HCT116 (cell line): ENCODE measurements around the gene NR2C2. TPM values are rescaled to one million over a fixed set of nuclear protein-coding genes. Genes with fewer than 3 reads are reported as not detected.

Experiments
- ATAC-seq: fragments of 200-7000 bp; cut with Tn5 transposase; 2 replicates; pipeline ENCODE4 v1.9.1; 2020; ENCODE audit warnings: mild to moderate bottlenecking, moderate library complexity
- BruUV-seq: library from RNA; stranded (reverse); fragments of 400-500 nt; replicated peaks from 2 replicates; lab custom pipeline; 2021; lab: Mats Ljungman, UMichigan
- CTCF ChIA-PET: fragments of 300-600 bp; sonication (Branson Sonifier 250); formaldehyde crosslinking; loops from one replicate; lab custom pipeline; 2021; ENCODE audit warnings: antibody characterized with exemption; lab: Charles Lee
- POLR2A ChIA-PET: fragments of 300-600, 350-600 bp; sonication (Branson Sonifier 250); formaldehyde crosslinking; loops from one replicate; lab custom pipeline; 2021; ENCODE audit warnings: antibody characterized with exemption; lab: Charles Lee
- RAD21 ChIA-PET, 2 experiments: fragments of 300-600 bp; sonication (Branson Sonifier 250); formaldehyde crosslinking; loops; one replicate each; lab custom pipeline; 2023; ENCODE audit warnings: low total read pairs in 2 of 2; ENCODE audit not compliant: uncharacterized antibody in 2 of 2, unreplicated experiment in 2 of 2, low non-redundant PET in 1 of 2; lab: Charles Lee
- DNase-seq: peaks from one replicate; pipeline ENCODE4 v3.0.0-alpha.2; 2010; ENCODE audit warnings: low read depth, low spot score
- H2AFZ ChIP-seq: fragments of 200-600 bp; shearing (Covaris generic), sonication (generic); 2 replicates; pipeline ENCODE4 v1.6.1; 2017; ENCODE audit warnings: low read depth, mixed run types, mixed read lengths, antibody characterized with exemption, low read length; ENCODE audit not compliant: poor library complexity, severe bottlenecking
- H3K27ac ChIP-seq: 2 replicates; pipeline ENCODE4 v1.5.1; 2012; ENCODE audit warnings: low read depth, low read length
- H3K27me3 ChIP-seq: fragments of 200-600 bp; sonication (generic); 2 replicates; pipeline ENCODE4 v1.6.1; 2016; ENCODE audit warnings: mixed run types, low read length, mixed read lengths; ENCODE audit not compliant: insufficient read depth
- H3K36me3 ChIP-seq, 2 experiments: fragments of 200-500 bp in 1 of 2; fragments of 200-600 bp in 1 of 2; sonication (Bioruptor generic) in 1 of 2; sonication (generic) in 1 of 2; 2 replicates each; pipeline versions ENCODE4 v1.5.1 to v1.6.1; 2014 to 2016; ENCODE audit warnings: low read length in 2 of 2, inconsistent platforms in 1 of 2, mixed read lengths in 1 of 2, mixed run types in 1 of 2; ENCODE audit not compliant: insufficient read depth in 2 of 2, control insufficient read depth in 1 of 2
- H3K4me1 ChIP-seq, 2 experiments: fragments of 200-600 bp in 1 of 2; sonication (generic) in 1 of 2; 2 replicates each; pipeline versions ENCODE4 v1.5.1 to v1.6.1; 2012 to 2017; ENCODE audit warnings: low read length in 2 of 2, inconsistent platforms in 1 of 2, mild to moderate bottlenecking in 1 of 2, mixed read lengths in 1 of 2, mixed run types in 1 of 2, moderate library complexity in 1 of 2; ENCODE audit not compliant: insufficient read depth in 2 of 2, control insufficient read depth in 1 of 2
- H3K4me2 ChIP-seq: fragments of 200-600 bp; sonication (generic); 2 replicates; pipeline ENCODE4 v1.6.1; 2017; ENCODE audit warnings: mixed run types, low read length, mixed read lengths
- H3K4me3 ChIP-seq, 2 experiments: fragments of 200-600 bp in 1 of 2; sonication (generic) in 1 of 2; replicated peaks in 1 of 2; 2 replicates each; pipeline ENCODE4 v1.5.1; 2011 to 2016; ENCODE audit warnings: low read length in 2 of 2, control low read depth in 1 of 2, low read depth in 1 of 2, mild to moderate bottlenecking in 1 of 2, mixed read lengths in 1 of 2, mixed run types in 1 of 2
- H3K79me2 ChIP-seq: fragments of 200-600 bp; sonication (generic); 2 replicates; pipeline ENCODE4 v1.6.1; 2017; ENCODE audit warnings: mild to moderate bottlenecking, mixed run types, low read length, moderate library complexity, mixed read lengths; ENCODE audit not compliant: insufficient read depth
- H3K9ac ChIP-seq: fragments of 200-600 bp; sonication (generic); 2 replicates; pipeline ENCODE4 v1.6.1; 2016; ENCODE audit warnings: low read length, mixed read lengths
- H3K9me2 ChIP-seq: fragments of 200-600 bp; sonication (generic), shearing (Covaris generic); 2 replicates; pipeline ENCODE4 v1.6.1; 2017; ENCODE audit warnings: mixed run types, mild to moderate bottlenecking, moderate library complexity; ENCODE audit not compliant: insufficient read depth
- H3K9me3 ChIP-seq, 2 experiments: fragments of 200-500 bp in 1 of 2; fragments of 200-600 bp in 1 of 2; sonication (Bioruptor generic) in 1 of 2; sonication (generic) in 1 of 2; 2 replicates each; pipeline ENCODE4 v1.6.1; 2014 to 2017; ENCODE audit warnings: low read length in 2 of 2, mixed read lengths in 2 of 2, inconsistent platforms in 1 of 2, low read depth in 1 of 2, mild to moderate bottlenecking in 1 of 2, mixed run types in 1 of 2, moderate library complexity in 1 of 2; ENCODE audit not compliant: control insufficient read depth in 1 of 2, insufficient read depth in 1 of 2
- H4K20me1 ChIP-seq: fragments of 200-600 bp; sonication (generic), shearing (Covaris generic); 2 replicates; pipeline ENCODE4 v1.6.1; 2017; ENCODE audit warnings: mixed run types, mild to moderate bottlenecking, moderate library complexity; ENCODE audit not compliant: insufficient read depth
- CBX3 ChIP-seq: IDR thresholded peaks from 2 replicates; pipeline ENCODE4 v1.6.1; 2012; ENCODE audit warnings: low read depth
- CEBPB ChIP-seq: IDR thresholded peaks from 2 replicates; pipeline ENCODE4 v1.6.1; 2012; ENCODE audit warnings: low read depth
- EGR1 ChIP-seq: IDR thresholded peaks from 2 replicates; pipeline ENCODE4 v1.6.1; 2012; ENCODE audit warnings: low read depth
- ELF1 ChIP-seq: IDR thresholded peaks from 2 replicates; pipeline ENCODE4 v1.6.1; 2012; ENCODE audit warnings: low read depth, borderline replicate concordance
- EZH2 ChIP-seq: fragments of 200-600 bp; sonication (generic); IDR thresholded peaks from 2 replicates; pipeline ENCODE4 v1.6.1; 2017; ENCODE audit warnings: antibody characterized with exemption, mixed run types
- EZH2phosphoT487 ChIP-seq: fragments of 200-600 bp; IDR thresholded peaks from 2 replicates; pipeline ENCODE4 v1.6.1; 2018; ENCODE audit warnings: antibody characterized with exemption, borderline replicate concordance
- JUND ChIP-seq: IDR thresholded peaks from 2 replicates; pipeline ENCODE4 v1.6.1; 2012
- MAX ChIP-seq: IDR thresholded peaks from 2 replicates; pipeline ENCODE4 v1.6.1; 2012
- POLR2AphosphoS5 ChIP-seq: IDR thresholded peaks from 2 replicates; pipeline ENCODE4 v1.6.1; 2011; ENCODE audit warnings: mild to moderate bottlenecking, low read depth, low read length, moderate library complexity
- RAD21 ChIP-seq: IDR thresholded peaks from 2 replicates; pipeline ENCODE4 v1.6.1; 2012; ENCODE audit warnings: low read depth, mild to moderate bottlenecking
- SIN3A ChIP-seq: IDR thresholded peaks from 2 replicates; pipeline ENCODE4 v1.6.1; 2012; ENCODE audit warnings: low read depth
- SRF ChIP-seq: IDR thresholded peaks from 2 replicates; pipeline ENCODE4 v1.6.1; 2012; ENCODE audit warnings: low read depth
- TCF7L2 ChIP-seq: IDR thresholded peaks from 2 replicates; pipeline ENCODE4 v1.7.0; 2011; ENCODE audit warnings: borderline replicate concordance, inconsistent platforms; ENCODE audit not compliant: insufficient read depth, insufficient read length; ENCODE audit errors: extremely low read depth
- YY1 ChIP-seq: IDR thresholded peaks from 2 replicates; pipeline ENCODE4 v1.6.1; 2011; ENCODE audit warnings: low read length, low read depth, moderate library complexity, mild to moderate bottlenecking; ENCODE audit not compliant: insufficient replicate concordance; ENCODE audit errors: extremely low read depth
- ZBTB33 ChIP-seq: IDR thresholded peaks from 2 replicates; pipeline ENCODE4 v1.6.1; 2011; ENCODE audit warnings: mild to moderate bottlenecking, low read length, moderate library complexity; ENCODE audit not compliant: insufficient replicate concordance; ENCODE audit errors: extremely low read depth
- ZNF274 ChIP-seq: fragments of 200-500 bp; sonication (Bioruptor generic); IDR thresholded peaks from 2 replicates; pipeline ENCODE4 v1.6.1; 2014; ENCODE audit warnings: mild to moderate bottlenecking, low read depth, low read length, inconsistent platforms
- intact Hi-C: fragments of 100-400 bp; cut with micrococcal nuclease; formaldehyde crosslinking; loops from 2 replicates; pipeline ENCODE4 v1.10.0; 2022
- total RNA-seq: library from RNA; stranded (reverse); gene quantifications from one replicate; pipeline ENCODE4 v1.2.1, GENCODE V29; 2021; ENCODE audit not compliant: unreplicated experiment
- TF ChIP-seq, protein P1 (sequence below), 3 experiments: fragments of 200-600 bp in 1 of 3; sonication (generic) in 1 of 3; IDR thresholded peaks in 2 of 3; conservative IDR thresholded peaks in 1 of 3; 2 replicates each; pipeline ENCODE4 v1.5.1; 2012 to 2017; ENCODE audit warnings: low read depth in 2 of 3, low read length in 2 of 3, antibody characterized with exemption in 1 of 3, borderline replicate concordance in 1 of 3, control low read depth in 1 of 3, mild to moderate bottlenecking in 1 of 3, mixed read lengths in 1 of 3, mixed run types in 1 of 3, moderate library complexity in 1 of 3; ENCODE audit not compliant: insufficient read depth in 1 of 3

NR2C2 gene
- total RNA-seq, 1 experiment from 2014 or later: 45.0 TPM

- peaks cover under 1% of the 10 kb centered on the region; the same call in 1 of the 2 replicates for H3K79me2 ChIP-seq
- no peak for TF ChIP-seq ZNF274
- TF ChIP-seq CEBPB: no peak
- no peak for TF ChIP-seq EZH2
- TF ChIP-seq TCF7L2: no peak
- no peak overlapping the region for H3K4me3 ChIP-seq
- H4K20me1 ChIP-seq: no peaks in the 10 kb centered on the region
- ATAC-seq (no peak), DNase-seq (no peak)
- no peak overlapping the region for H2AFZ ChIP-seq
- no TSS peak for BruUV-seq
- no peaks in the 10 kb centered on the region for H3K27me3 ChIP-seq
- H3K9ac ChIP-seq: no peak overlapping the region
- H3K4me1 ChIP-seq: no peaks in the 10 kb centered on the region
- RAD21 ChIA-PET: no interaction called here
- intact Hi-C loops: no loop called here
- H3K36me3 ChIP-seq: peaks cover 7 to 8% of the 10 kb centered on the region in 2 experiments; a peak in 3 of 4 replicates
- CTCF ChIA-PET: no interaction called here
- no peak overlapping the region for H3K27ac ChIP-seq
- no peaks in the 10 kb centered on the region for H3K9me2 ChIP-seq
- no peaks in the 10 kb centered on the region for H3K9me3 ChIP-seq
- POLR2A ChIA-PET: no interaction called here
- H3K4me2 ChIP-seq: no peak overlapping the region
Observed at GRCh38 chr3:15009167-15009566, 61.8 kb downstream of the NR2C2 start.

DNA sequence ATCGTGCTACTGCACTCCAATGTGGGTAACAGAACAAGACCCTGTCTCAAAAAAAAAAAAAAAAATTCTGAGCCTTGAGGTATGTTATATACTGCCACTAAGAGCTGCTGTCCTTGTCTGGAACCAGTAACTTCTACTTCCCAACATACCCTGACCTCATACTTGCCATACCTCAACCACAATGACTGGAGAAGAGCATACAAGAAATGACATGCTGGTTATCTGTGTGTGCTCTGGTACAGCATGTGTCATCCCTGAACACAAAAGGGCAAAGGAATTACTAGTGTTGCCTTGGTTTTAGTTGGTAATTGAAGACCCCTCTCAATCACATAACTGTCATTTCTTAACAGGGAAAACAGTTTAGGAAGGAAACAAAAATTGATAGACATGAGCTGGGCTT is 63.3 kb downstream of the NR2C2 start:
- ChIA-PET POLR2A (no interaction called here), RAD21 (no interaction called here), CTCF (no interaction called here)
- DNase-seq (no peak), ATAC-seq (no peak)
- Histone ChIP-seq H3K9ac (no peak overlapping the region), H3K36me3 (peaks cover 14 to 20% of the 10 kb centered on the region in 2 experiments; a peak in 3 of 4 replicates), H3K4me1 (no peaks in the 10 kb centered on the region), H4K20me1 (no peaks in the 10 kb centered on the region), H3K9me2 (no peaks in the 10 kb centered on the region), H2AFZ (no peak overlapping the region), H3K27me3 (no peaks in the 10 kb centered on the region), H3K4me3 (no peak overlapping the region), H3K4me2 (no peak overlapping the region), H3K27ac (no peak overlapping the region), H3K79me2 (no peaks in the 10 kb centered on the region), H3K9me3 (no peaks in the 10 kb centered on the region)
- BruUV-seq: no TSS peak
- intact Hi-C loops: no loop called here
- TF ChIP-seq, protein P1, sequence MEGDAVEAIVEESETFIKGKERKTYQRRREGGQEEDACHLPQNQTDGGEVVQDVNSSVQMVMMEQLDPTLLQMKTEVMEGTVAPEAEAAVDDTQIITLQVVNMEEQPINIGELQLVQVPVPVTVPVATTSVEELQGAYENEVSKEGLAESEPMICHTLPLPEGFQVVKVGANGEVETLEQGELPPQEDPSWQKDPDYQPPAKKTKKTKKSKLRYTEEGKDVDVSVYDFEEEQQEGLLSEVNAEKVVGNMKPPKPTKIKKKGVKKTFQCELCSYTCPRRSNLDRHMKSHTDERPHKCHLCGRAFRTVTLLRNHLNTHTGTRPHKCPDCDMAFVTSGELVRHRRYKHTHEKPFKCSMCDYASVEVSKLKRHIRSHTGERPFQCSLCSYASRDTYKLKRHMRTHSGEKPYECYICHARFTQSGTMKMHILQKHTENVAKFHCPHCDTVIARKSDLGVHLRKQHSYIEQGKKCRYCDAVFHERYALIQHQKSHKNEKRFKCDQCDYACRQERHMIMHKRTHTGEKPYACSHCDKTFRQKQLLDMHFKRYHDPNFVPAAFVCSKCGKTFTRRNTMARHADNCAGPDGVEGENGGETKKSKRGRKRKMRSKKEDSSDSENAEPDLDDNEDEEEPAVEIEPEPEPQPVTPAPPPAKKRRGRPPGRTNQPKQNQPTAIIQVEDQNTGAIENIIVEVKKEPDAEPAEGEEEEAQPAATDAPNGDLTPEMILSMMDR (IDR thresholded peaks at IDR 0.05 in 2 of 3, conservative IDR thresholded peaks at IDR 0.05 in 1 of 3; ENCODE audit: borderline replicate concordance in 1 of 3, insufficient read depth in 1 of 3, low read depth in 2 of 3, low read length in 2 of 3): no peak
- TF ChIP-seq RAD21: no peak
- TF ChIP-seq POLR2AphosphoS5: no peak
- no peak for TF ChIP-seq JUND
- no peak for TF ChIP-seq SIN3A
- TF ChIP-seq EZH2: no peak
- no peak for TF ChIP-seq CEBPB
- no peak for TF ChIP-seq MAX
- TF ChIP-seq ELF1: no peak
- TF ChIP-seq CBX3: no peak
- TF ChIP-seq YY1: no peak
- no peak for TF ChIP-seq EGR1
- TF ChIP-seq TCF7L2: no peak
- TF ChIP-seq SRF: no peak
- no peak for TF ChIP-seq ZBTB33
- TF ChIP-seq EZH2phosphoT487: no peak
